IMR-90 (cell line): ENCODE results near the gene BCCIP. TPM values are rescaled to one million over a fixed set of nuclear protein-coding genes. Genes with fewer than 3 reads are reported as not detected.

Experiments
- ATAC-seq: fragments of 200-7000 bp; cut with Tn5 transposase; 2 replicates; pipeline ENCODE4 v1.9.1; 2020; ENCODE audit warnings: low read depth, mild to moderate bottlenecking, moderate library complexity
- BruUV-seq: library from RNA; stranded (reverse); fragments of 400-500 nt; replicated peaks from 2 replicates; lab custom pipeline; 2021; lab: Mats Ljungman, UMichigan
- CTCF ChIA-PET: fragments of 300-600 bp; formaldehyde crosslinking; extraction: SDS; loops from one replicate; lab custom pipeline; 2021; ENCODE audit warnings: antibody characterized with exemption; lab: Yijun Ruan, JAX
- POLR2A ChIA-PET: fragments of 300-600 bp; sonication (Branson Sonifier 250); formaldehyde crosslinking; loops from one replicate; lab custom pipeline; 2022; ENCODE audit warnings: antibody characterized with exemption; ENCODE audit not compliant: unreplicated experiment; lab: Charles Lee
- DNase-seq: peaks from one replicate; pipeline ENCODE4 v3.0.0; 2013
- H2AFZ ChIP-seq: replicated peaks from 2 replicates; pipeline ENCODE3; 2013; ENCODE audit warnings: low read length, mild to moderate bottlenecking; ENCODE audit not compliant: poor library complexity
- H2AK5ac ChIP-seq: 2 replicates; pipeline ENCODE4 v1.6.1; 2013; ENCODE audit warnings: low read depth, low read length, inconsistent platforms
- H2AK9ac ChIP-seq: replicated peaks from 2 replicates; pipeline ENCODE3; 2013; ENCODE audit warnings: mild to moderate bottlenecking, low read depth, low read length, moderate library complexity; ENCODE audit not compliant: poor library complexity
- H2BK120ac ChIP-seq: 2 replicates; pipeline ENCODE4 v1.6.1; 2013; ENCODE audit warnings: low read depth, low read length, inconsistent platforms
- H2BK15ac ChIP-seq: 3 replicates; pipeline ENCODE4 v1.6.1; 2013; ENCODE audit warnings: low read depth, low read length, inconsistent platforms
- H2BK20ac ChIP-seq: 2 replicates; pipeline ENCODE4 v1.6.1; 2013; ENCODE audit warnings: low read depth, mild to moderate bottlenecking, inconsistent platforms, low read length, moderate library complexity
- H2BK5ac ChIP-seq: 2 replicates; pipeline ENCODE4 v1.6.1; 2013; ENCODE audit warnings: mild to moderate bottlenecking, low read depth, low read length, inconsistent platforms; ENCODE audit not compliant: poor library complexity, severe bottlenecking
- H3K14ac ChIP-seq: replicated peaks from 2 replicates; pipeline ENCODE4 v1.6.1; 2013; ENCODE audit warnings: low read depth, low read length, inconsistent platforms
- H3K18ac ChIP-seq: 2 replicates; pipeline ENCODE4 v1.6.1; 2013; ENCODE audit warnings: low read depth, low read length, control low read depth
- H3K23ac ChIP-seq: 2 replicates; pipeline ENCODE4 v1.6.1; 2013; ENCODE audit warnings: low read depth, low read length, inconsistent platforms
- H3K27ac ChIP-seq: 2 replicates; pipeline ENCODE4 v1.5.1; 2013; ENCODE audit warnings: mild to moderate bottlenecking, control low read depth, low read length; ENCODE audit not compliant: insufficient read depth
- H3K27me3 ChIP-seq: 2 replicates; pipeline ENCODE4 v1.6.1; 2013; ENCODE audit warnings: low read length; ENCODE audit not compliant: control insufficient read depth, insufficient read depth
- H3K36me3 ChIP-seq: 2 replicates; pipeline ENCODE4 v1.6.1; 2013; ENCODE audit warnings: low read length, mixed read lengths; ENCODE audit not compliant: control insufficient read depth, insufficient read depth
- H3K4ac ChIP-seq: 2 replicates; pipeline ENCODE4 v1.6.1; 2013; ENCODE audit warnings: low read depth, low read length, inconsistent platforms
- H3K4me1 ChIP-seq: 2 replicates; pipeline ENCODE4 v1.6.1; 2013; ENCODE audit warnings: low read length, mixed read lengths; ENCODE audit not compliant: control insufficient read depth, insufficient read depth
- H3K4me2 ChIP-seq: 2 replicates; pipeline ENCODE4 v1.6.1; 2013; ENCODE audit warnings: low read depth, mild to moderate bottlenecking, control low read depth, low read length, moderate library complexity
- H3K4me3 ChIP-seq: 2 replicates; pipeline ENCODE4 v1.5.1; 2013; ENCODE audit warnings: low read depth, mild to moderate bottlenecking, control low read depth, low read length, moderate library complexity; ENCODE audit not compliant: insufficient read depth
- H3K56ac ChIP-seq: 2 replicates; pipeline ENCODE4 v1.6.1; 2013; ENCODE audit warnings: low read length, inconsistent platforms; ENCODE audit not compliant: insufficient read depth; ENCODE audit errors: extremely low read depth
- H3K79me1 ChIP-seq, 2 experiments: 2 replicates each; pipeline ENCODE4 v1.6.1; 2013; ENCODE audit warnings: low read length in 2 of 2, inconsistent platforms in 1 of 2, low read depth in 1 of 2
- H3K9ac ChIP-seq: 2 replicates; pipeline ENCODE4 v1.6.1; 2013; ENCODE audit warnings: low read depth, low read length, control low read depth
- H3K9me1 ChIP-seq: 2 replicates; pipeline ENCODE4 v1.6.1; 2013; ENCODE audit warnings: low read length, inconsistent platforms; ENCODE audit not compliant: insufficient read depth
- H3K9me3 ChIP-seq: 2 replicates; pipeline ENCODE4 v1.6.1; 2013; ENCODE audit warnings: low read length; ENCODE audit not compliant: control insufficient read depth, insufficient read depth
- H4K20me1 ChIP-seq: 2 replicates; pipeline ENCODE4 v1.6.1; 2013; ENCODE audit warnings: low read length, inconsistent platforms; ENCODE audit not compliant: insufficient read depth
- H4K5ac ChIP-seq: 2 replicates; pipeline ENCODE4 v1.6.1; 2013; ENCODE audit warnings: mild to moderate bottlenecking, low read depth, low read length, control low read depth
- H4K8ac ChIP-seq, 2 experiments: 2 replicates each; pipeline ENCODE4 v1.6.1; 2013; ENCODE audit warnings: low read depth in 2 of 2, low read length in 2 of 2, control low read depth in 1 of 2, inconsistent platforms in 1 of 2
- H4K91ac ChIP-seq: 2 replicates; pipeline ENCODE4 v1.6.1; 2013; ENCODE audit warnings: low read depth, low read length, inconsistent platforms; ENCODE audit not compliant: insufficient read depth
- CEBPB ChIP-seq: IDR thresholded peaks from 2 replicates; pipeline ENCODE4 v1.6.1; 2012; ENCODE audit warnings: low read depth, low read length, improper control_type of control experiment
- MAZ ChIP-seq: IDR thresholded peaks from 2 replicates; pipeline ENCODE4 v1.6.1; 2012; ENCODE audit warnings: low read depth, mild to moderate bottlenecking, low read length, improper control_type of control experiment, moderate library complexity, borderline replicate concordance
- NFE2L2 ChIP-seq: fragments of 150-350 bp; IDR thresholded peaks from 2 replicates; pipeline ENCODE4 v1.6.1; 2016; ENCODE audit warnings: low read depth, mild to moderate bottlenecking, low read length
- POLR2A ChIP-seq: IDR thresholded peaks from 2 replicates; pipeline ENCODE4 v1.6.1; 2012; ENCODE audit warnings: mild to moderate bottlenecking, low read depth, low read length
- RAD21 ChIP-seq: IDR thresholded peaks from 2 replicates; pipeline ENCODE4 v1.6.1; 2012; ENCODE audit warnings: low read length, improper control_type of control experiment
- RCOR1 ChIP-seq: IDR thresholded peaks from 2 replicates; pipeline ENCODE4 v1.6.1; 2012; ENCODE audit warnings: mild to moderate bottlenecking, low read length, improper control_type of control experiment; ENCODE audit not compliant: insufficient replicate concordance
- WGBS, 2 experiments: methylation state at CpG; one replicate each; pipeline versions ENCODE4 v1.1.5 to v1.1.7; 2013; ENCODE audit warnings: missing lambda C conversion rate in 2 of 2; ENCODE audit not compliant: insufficient read length in 1 of 2; ENCODE audit errors: extremely low coverage in 2 of 2; 5-methylcytosine and 5-hydroxymethylcytosine counted together
- dilution Hi-C: fragments of 300-500 bp; cut with HindIII; formaldehyde crosslinking; loops from one replicate; pipeline ENCODE4 v1.14.3; 2018; ENCODE audit warnings: low sequenced_read_pairs; ENCODE audit not compliant: unreplicated experiment
- in situ Hi-C: fragments of 300-500 bp; cut with MboI; formaldehyde crosslinking; loops from 3 replicates; pipeline ENCODE4 v1.14.3; 2019; ENCODE audit warnings: low sequenced_read_pairs, inconsistent platforms, mixed read lengths
- intact Hi-C: fragments of 100-400 bp; cut with micrococcal nuclease; formaldehyde crosslinking; loops from 2 replicates; pipeline ENCODE4 v1.10.0; 2022
- polyA plus RNA-seq, 3 experiments: library from polyadenylated mRNA; depleted of rRNA; stranded (reverse); fragments of >200 nt; gene quantifications; 2 replicates each; pipeline ENCODE4 v1.2.3, GENCODE V29; 2012; ENCODE audit warnings: low replicate concordance in 1 of 3
- total RNA-seq: library from RNA; depleted of rRNA; stranded (reverse); fragments of >200 nt; gene quantifications from 2 replicates; pipeline ENCODE4 v1.2.3, GENCODE V29; 2012
- TF ChIP-seq, protein P1 (sequence below): fragments of 150-350 bp; IDR thresholded peaks from 2 replicates; pipeline ENCODE4 v1.6.1; 2016; ENCODE audit warnings: low read depth, mild to moderate bottlenecking, low read length, moderate library complexity, borderline replicate concordance

BCCIP gene
- total and polyA plus RNA-seq, 2 of the 4 experiments (the other 2 are of a cell fraction) = 31.9 to 49.2 TPM

DNA sequence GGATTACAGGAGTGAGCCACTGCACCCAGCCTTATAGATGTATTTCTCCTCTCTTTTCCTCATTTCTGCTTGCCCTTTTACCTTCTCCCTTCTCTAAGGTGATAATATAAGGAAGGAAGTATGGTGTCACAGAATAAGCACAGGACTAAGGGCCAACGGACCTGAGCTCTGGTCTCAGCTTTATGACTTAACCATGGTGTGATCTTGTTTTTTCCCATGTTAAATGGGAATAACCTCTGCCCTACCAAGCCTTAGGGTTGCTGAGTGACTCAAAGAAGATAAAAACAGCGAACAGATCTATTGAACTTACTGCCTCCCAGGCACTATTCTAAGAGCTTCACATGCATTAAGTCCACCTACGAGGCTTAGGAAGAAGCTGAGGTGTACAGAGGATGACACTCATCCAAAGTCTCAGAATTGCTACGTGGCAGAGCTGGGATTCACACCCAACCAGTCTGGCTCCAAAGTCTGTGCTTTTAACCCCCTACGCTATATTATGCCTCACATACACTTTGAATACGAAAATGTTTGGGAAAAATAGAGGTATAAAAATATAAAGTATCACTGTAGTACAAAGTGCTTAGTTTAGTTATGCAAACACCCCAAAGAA, 5.9 kb upstream of the BCCIP start:
- in situ Hi-C loops = no loop called here
- Histone ChIP-seq H2BK120ac (no peak overlapping the region), H3K18ac (no peak overlapping the region), H4K20me1 (no peaks in the 10 kb centered on the region), H3K9ac (no peak overlapping the region), H3K14ac (no peak overlapping the region), H2AK9ac (no peak overlapping the region), H3K27ac (no peak overlapping the region), H2BK15ac (no peak overlapping the region), H3K4ac (no peak overlapping the region), H3K4me2 (no peak overlapping the region), H3K4me1 (peaks cover 3% of the 10 kb centered on the region; the same call in 1 of the 2 replicates), H3K9me1 (no peaks in the 10 kb centered on the region), H2AK5ac (no peak overlapping the region), H3K23ac (no peak overlapping the region), H4K91ac (no peak overlapping the region), H3K27me3 (no peaks in the 10 kb centered on the region), H3K9me3 (no peaks in the 10 kb centered on the region), H3K4me3 (no peak overlapping the region), H3K36me3 (peaks cover 21% of the 10 kb centered on the region), H3K56ac (no peak overlapping the region), H4K5ac (no peak overlapping the region), H2BK20ac (no peak overlapping the region), H2AFZ (no peak overlapping the region), H2BK5ac (no peak overlapping the region), H3K79me1 (peaks cover 16 to 23% of the 10 kb centered on the region in 2 experiments), H4K8ac (no peak overlapping the region)
- TF ChIP-seq RAD21 = no peak
- no peak for TF ChIP-seq MAZ
- TF ChIP-seq POLR2A = no peak
- TF ChIP-seq RCOR1 = no peak
- TF ChIP-seq NFE2L2 = no peak
- TF ChIP-seq, protein P1, sequence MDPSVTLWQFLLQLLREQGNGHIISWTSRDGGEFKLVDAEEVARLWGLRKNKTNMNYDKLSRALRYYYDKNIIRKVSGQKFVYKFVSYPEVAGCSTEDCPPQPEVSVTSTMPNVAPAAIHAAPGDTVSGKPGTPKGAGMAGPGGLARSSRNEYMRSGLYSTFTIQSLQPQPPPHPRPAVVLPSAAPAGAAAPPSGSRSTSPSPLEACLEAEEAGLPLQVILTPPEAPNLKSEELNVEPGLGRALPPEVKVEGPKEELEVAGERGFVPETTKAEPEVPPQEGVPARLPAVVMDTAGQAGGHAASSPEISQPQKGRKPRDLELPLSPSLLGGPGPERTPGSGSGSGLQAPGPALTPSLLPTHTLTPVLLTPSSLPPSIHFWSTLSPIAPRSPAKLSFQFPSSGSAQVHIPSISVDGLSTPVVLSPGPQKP = no peak
- no peak for TF ChIP-seq CEBPB
- ChIA-PET POLR2A (no interaction called here), CTCF (no interaction called here)
- no TSS peak for BruUV-seq
- dilution Hi-C loops = no loop called here
- ATAC-seq (no peak), DNase-seq (no peak)
- no CpG with 5 or more reads among the region's 6 CpGs for WGBS, 2 experiments
- intact Hi-C loops = no loop called here
